ENCODE results near the gene HNF1A.

GRCh38 chr12:120940799-120941198 is 37.5 kb upstream of the HNF1A start:
- TF ChIP-seq CTCF (conservative IDR thresholded peaks at IDR 0.05 in 1 of 2, IDR thresholded peaks at IDR 0.05 in 1 of 2; ENCODE audit: low read depth in 1 of 2, low read length in 2 of 2) (no peak), EZH2 (IDR thresholded peaks at IDR 0.05; ENCODE audit: low read length, missing control alignments) (no peak)

Data from fibroblast of lung (primary cell).